Astrocyte of the cerebellum (primary cell): ENCODE measurements around the gene METTL21A.

Experiments
- DNase-seq: peaks from one replicate; pipeline ENCODE4 v3.0.0-alpha.2; 2011; ENCODE audit warnings: low read depth
- H3K4me3 ChIP-seq: 2 replicates; pipeline ENCODE4 v1.5.1; 2011; ENCODE audit warnings: mild to moderate bottlenecking, low read depth, low read length, moderate library complexity
- in situ Hi-C: cut with HindIII; loops from 2 replicates; pipeline ENCODE4 v1.10.0; 2017; ENCODE audit warnings: low sequenced_read_pairs
- TF ChIP-seq, protein P1 (sequence below): IDR thresholded peaks from 2 replicates; pipeline ENCODE4 v1.5.1; 2012; ENCODE audit warnings: low read length, low read depth, moderate library complexity, mild to moderate bottlenecking; ENCODE audit errors: missing control alignments

The METTL21A gene

DNA sequence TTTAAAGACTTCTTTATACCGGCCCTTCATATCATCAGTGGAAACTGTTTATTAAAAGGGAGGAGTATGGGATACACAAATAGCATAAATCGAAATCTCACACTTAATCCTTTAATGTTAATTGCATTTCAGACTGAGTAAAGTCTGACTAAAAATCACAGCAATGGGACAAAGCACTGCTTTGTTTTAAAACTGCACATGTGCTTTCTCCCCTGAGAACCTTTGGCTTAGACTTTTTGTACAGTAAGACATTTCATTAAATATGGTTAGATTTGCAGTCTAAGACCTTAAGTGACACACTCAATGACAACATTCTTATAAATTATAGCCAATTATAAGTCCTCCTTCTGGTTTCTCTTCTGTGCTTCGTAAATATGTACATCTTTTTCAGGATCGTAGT lies 12.5 kb downstream of the METTL21A start:
- TF ChIP-seq, protein P1, sequence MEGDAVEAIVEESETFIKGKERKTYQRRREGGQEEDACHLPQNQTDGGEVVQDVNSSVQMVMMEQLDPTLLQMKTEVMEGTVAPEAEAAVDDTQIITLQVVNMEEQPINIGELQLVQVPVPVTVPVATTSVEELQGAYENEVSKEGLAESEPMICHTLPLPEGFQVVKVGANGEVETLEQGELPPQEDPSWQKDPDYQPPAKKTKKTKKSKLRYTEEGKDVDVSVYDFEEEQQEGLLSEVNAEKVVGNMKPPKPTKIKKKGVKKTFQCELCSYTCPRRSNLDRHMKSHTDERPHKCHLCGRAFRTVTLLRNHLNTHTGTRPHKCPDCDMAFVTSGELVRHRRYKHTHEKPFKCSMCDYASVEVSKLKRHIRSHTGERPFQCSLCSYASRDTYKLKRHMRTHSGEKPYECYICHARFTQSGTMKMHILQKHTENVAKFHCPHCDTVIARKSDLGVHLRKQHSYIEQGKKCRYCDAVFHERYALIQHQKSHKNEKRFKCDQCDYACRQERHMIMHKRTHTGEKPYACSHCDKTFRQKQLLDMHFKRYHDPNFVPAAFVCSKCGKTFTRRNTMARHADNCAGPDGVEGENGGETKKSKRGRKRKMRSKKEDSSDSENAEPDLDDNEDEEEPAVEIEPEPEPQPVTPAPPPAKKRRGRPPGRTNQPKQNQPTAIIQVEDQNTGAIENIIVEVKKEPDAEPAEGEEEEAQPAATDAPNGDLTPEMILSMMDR: no peak
- no peak overlapping the region for H3K4me3 ChIP-seq
- in situ Hi-C loops: no loop called here
- DNase-seq: no peak

DNA sequence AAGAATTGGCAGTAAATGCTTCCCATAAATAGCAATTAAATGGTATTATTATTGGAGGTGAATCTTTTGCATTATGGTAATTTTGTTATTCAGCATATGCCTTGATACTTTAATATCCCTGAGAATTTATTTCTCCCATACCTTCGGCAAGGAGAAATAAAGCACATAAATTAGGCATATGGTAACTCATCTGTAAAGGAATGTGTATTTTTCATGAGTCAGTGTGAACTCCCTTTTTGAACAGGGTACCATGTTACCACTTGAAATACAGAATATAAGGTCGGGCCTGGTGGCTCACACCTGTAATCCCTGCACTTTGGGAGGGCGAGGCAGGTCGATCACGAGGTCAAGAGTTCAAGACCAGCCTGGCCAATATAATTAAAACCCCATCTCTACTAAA lies 18.4 kb downstream of the METTL21A start:
- no peak overlapping the region for H3K4me3 ChIP-seq
- TF ChIP-seq, protein P1: no peak
- in situ Hi-C loops: no loop called here
- DNase-seq: no peak

GRCh38 chr2:207606399-207606798 lies 18.8 kb downstream of the METTL21A start:
- H3K4me3 ChIP-seq: no peak overlapping the region
- DNase-seq: no peak
- TF ChIP-seq, protein P1: no peak
- in situ Hi-C loops: no loop called here

DNA sequence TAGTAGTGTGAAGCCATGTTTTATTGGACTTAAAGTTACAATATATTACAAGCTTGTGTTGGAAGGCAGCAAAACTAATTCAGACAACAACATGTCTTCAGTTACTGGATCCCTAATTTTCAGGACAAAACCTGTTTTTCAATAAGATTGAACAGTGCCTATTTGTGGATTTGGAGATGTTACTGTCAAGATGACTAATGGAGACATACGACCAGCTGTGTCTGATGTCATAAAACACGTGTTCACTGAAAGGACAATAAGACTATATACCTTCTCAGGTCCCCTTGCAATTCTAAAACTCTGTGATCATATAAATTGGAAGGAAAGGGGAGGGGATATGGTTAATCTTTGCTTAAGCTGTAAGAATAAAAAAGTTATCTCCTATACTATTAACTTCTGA lies 21.7 kb downstream of the METTL21A start:
- DNase-seq: no peak
- in situ Hi-C loops: no loop called here
- TF ChIP-seq, protein P1: no peak
- H3K4me3 ChIP-seq: no peak overlapping the region

DNA sequence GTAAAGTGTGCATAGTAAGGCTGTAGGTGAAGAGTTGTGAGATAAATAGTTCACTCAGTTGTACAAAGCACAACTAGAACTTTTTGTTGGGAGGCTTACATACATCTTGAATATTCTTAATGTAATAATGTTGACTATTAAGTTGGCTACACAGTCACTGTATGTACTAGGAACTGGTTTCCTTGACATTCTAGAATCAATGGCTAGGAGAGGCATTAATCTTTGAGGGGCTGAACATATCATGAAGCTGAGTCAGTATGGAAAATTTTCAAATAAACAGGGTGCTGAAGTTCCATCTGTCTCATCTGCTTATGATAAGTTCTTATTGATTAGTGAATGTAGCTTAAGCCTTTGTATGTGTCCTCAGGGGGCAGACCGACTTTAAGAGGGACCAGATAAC lies 23.4 kb downstream of the METTL21A start:
- DNase-seq: no peak
- no peak overlapping the region for H3K4me3 ChIP-seq
- in situ Hi-C loops: no loop called here
- TF ChIP-seq, protein P1: no peak

DNA sequence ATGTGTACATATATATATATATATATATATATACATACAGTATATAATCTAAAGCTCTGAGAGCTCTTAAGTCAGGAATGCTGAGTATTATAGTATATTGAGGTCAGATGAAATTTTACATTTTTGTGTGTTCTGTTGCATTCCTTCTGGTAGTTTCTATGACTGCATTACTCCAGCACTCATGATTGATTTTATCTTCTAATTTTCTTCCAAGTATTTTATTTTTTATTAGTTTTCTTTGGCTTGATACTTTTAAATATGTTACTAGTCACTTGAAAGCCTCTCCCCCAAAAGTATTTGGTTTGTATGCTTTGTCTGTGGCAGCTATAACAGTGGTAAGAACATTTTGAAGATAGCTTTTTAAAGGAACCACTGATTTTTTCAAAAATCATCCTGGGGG lies 25.0 kb downstream of the METTL21A start:
- TF ChIP-seq, protein P1: no peak
- no peak overlapping the region for H3K4me3 ChIP-seq
- in situ Hi-C loops: no loop called here
- no peak for DNase-seq

DNA sequence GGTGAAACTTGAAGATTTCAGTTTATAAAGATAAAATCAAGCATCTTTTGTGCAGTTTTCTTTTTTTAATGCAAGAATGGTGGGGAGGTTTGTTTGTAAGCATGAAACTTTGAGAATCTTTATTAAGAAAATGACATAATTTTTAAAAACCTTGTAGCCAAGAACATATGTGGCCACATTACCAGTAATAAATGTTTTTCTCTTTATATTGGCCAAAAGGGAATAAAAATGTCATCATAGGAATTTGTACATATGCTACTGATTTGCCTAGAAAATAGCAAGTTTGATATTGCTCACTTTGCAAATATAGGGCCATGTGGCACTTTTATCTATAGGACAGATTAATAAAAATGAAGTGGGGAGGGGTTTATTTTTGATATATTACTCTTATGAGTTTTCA lies 25.6 kb downstream of the METTL21A start:
- in situ Hi-C loops: no loop called here
- TF ChIP-seq, protein P1: no peak
- no peak for DNase-seq
- no peak overlapping the region for H3K4me3 ChIP-seq
